Right lobe of liver (tissue), 6 donors: Measurements from ENCODE around the gene RARS2. TPM values are rescaled to one million over a fixed set of nuclear protein-coding genes. Genes with fewer than 3 reads are reported as not detected.

Experiments used
- ATAC-seq, 4 donors: fragments of 200-7000 bp; cut with Tn5 transposase; one replicate each; pipeline ENCODE4 v1.9.1; 2020; ENCODE audit warnings: mild to moderate bottlenecking in 4 of 4, moderate library complexity in 4 of 4
- DNase-seq, 3 donors: peaks; one replicate each; pipeline ENCODE4 v3.0.0-alpha.2; 2020
- H3K27ac ChIP-seq, 3 donors: fragments of 200-600 bp; one replicate each; pipeline ENCODE4 v1.8.0; 2022
- H3K27me3 ChIP-seq, 2 donors: fragments of 200-600 bp; one replicate each; pipeline ENCODE4 v1.8.0; 2022
- H3K36me3 ChIP-seq, 4 donors: fragments of 200-600 bp; sonication (generic) in 1 of 4; one replicate each; pipeline versions ENCODE4 v1.5.1 to v1.8.0; 2017 to 2022; ENCODE audit warnings: control low read depth in 1 of 4
- H3K4me1 ChIP-seq, 4 donors: fragments of 200-600 bp; sonication (generic) in 1 of 4; one replicate each; pipeline versions ENCODE4 v1.5.1 to v1.8.0; 2017 to 2022; ENCODE audit warnings: control low read depth in 1 of 4
- H3K4me3 ChIP-seq, 3 donors: fragments of 200-600 bp; one replicate each; pipeline ENCODE4 v1.8.0; 2022
- H3K9me3 ChIP-seq, 4 donors: fragments of 200-600 bp; sonication (generic) in 1 of 4; one replicate each; pipeline versions ENCODE4 v1.5.1 to v1.8.0; 2017 to 2022; ENCODE audit warnings: control low read depth in 1 of 4
- POLR2A ChIP-seq: fragments of 450-650 bp; IDR thresholded peaks from one replicate; pipeline ENCODE4 v1.6.1; 2017; ENCODE audit warnings: antibody characterized with exemption, mild to moderate bottlenecking
- WGBS: methylation state at CpG from one replicate; pipeline ENCODE4 v1.1.6; 2018; ENCODE audit warnings: low coverage, low lambda C conversion rate; ENCODE audit not compliant: insufficient coverage; ENCODE audit errors: missing lambda C conversion rate; 5-methylcytosine and 5-hydroxymethylcytosine counted together
- intact Hi-C, 2 donors: fragments of 100-400 bp; cut with DNase I; formaldehyde crosslinking; loops; one replicate each; pipeline versions ENCODE4 v1.11.2 to v1.14.1; 2022
- total RNA-seq, 6 experiments: library from RNA; depleted of rRNA in 2 of 6; stranded (reverse); fragments of >200 nt in 2 of 6; fragmentation: NEBNext Ultra II Directional in 3 of 6; extraction: Animal tissue kit (Norgen Biotek cat#: 25700) in 3 of 6; gene quantifications; one replicate each; pipeline versions ENCODE4 v1.1.0 to v1.2.4, GENCODE V29; 2016 to 2023
- TF ChIP-seq, protein P1 (sequence below), 4 donors: fragments of 200-600 bp in 3 of 4; fragments of 450-650 bp in 1 of 4; IDR thresholded peaks; one replicate each; pipeline versions ENCODE4 v1.5.1 to v1.8.0; 2016 to 2022; ENCODE audit warnings: antibody characterized with exemption in 4 of 4, mild to moderate bottlenecking in 2 of 4
- donor health status: DM: no; HTN: yes; CAD: no.
- donor health status: DM: no; HTN: no; CAD: no.
- donor health status: DM: no; HTN: no; CAD: no.
- donor health status: DM: no; HTN: yes; CAD: no.
- donor health status: DM: no; HTN: yes; CAD: no.

RARS2 gene
- total RNA-seq, 6 experiments from 2014 or later: 13.5 to 19.3 (median 14.6) TPM

DNA sequence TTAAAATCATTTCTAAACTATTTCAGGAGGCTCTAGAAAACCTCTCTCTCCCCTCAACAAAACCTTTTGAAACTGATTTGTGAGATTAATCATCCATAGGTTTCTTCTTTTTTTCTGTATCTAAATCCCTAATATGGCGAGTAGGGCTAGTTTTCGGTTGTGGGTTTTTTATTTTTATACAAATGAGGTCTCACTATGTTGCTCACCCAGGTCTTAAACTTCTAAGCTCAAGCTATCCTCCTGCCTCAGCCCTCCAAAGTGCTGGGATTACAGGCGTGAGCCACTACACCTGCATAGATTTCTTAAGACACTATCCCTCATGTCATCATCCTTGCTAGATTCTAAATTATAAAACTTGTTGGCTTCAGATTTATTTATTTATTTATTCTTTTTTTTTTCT lies 44.1 kb upstream of the RARS2 start:
- WGBS: 60% methylated on average over 3 of the region's 3 CpGs
- intact Hi-C loops: no loop called here
- DNase-seq (no peak), ATAC-seq (no peak)
- Histone ChIP-seq H3K27ac (no peak overlapping the region), H3K36me3 (no peaks in the 10 kb centered on the region), H3K27me3 (no peaks in the 10 kb centered on the region), H3K9me3 (no peaks in the 10 kb centered on the region), H3K4me3 (no peak overlapping the region), H3K4me1 (no peaks in the 10 kb centered on the region)
- TF ChIP-seq, protein P1, sequence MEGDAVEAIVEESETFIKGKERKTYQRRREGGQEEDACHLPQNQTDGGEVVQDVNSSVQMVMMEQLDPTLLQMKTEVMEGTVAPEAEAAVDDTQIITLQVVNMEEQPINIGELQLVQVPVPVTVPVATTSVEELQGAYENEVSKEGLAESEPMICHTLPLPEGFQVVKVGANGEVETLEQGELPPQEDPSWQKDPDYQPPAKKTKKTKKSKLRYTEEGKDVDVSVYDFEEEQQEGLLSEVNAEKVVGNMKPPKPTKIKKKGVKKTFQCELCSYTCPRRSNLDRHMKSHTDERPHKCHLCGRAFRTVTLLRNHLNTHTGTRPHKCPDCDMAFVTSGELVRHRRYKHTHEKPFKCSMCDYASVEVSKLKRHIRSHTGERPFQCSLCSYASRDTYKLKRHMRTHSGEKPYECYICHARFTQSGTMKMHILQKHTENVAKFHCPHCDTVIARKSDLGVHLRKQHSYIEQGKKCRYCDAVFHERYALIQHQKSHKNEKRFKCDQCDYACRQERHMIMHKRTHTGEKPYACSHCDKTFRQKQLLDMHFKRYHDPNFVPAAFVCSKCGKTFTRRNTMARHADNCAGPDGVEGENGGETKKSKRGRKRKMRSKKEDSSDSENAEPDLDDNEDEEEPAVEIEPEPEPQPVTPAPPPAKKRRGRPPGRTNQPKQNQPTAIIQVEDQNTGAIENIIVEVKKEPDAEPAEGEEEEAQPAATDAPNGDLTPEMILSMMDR (IDR thresholded peaks at IDR 0.05): no peak
- no peak for TF ChIP-seq POLR2A

- Histone ChIP-seq H3K4me1 (no peaks in the 10 kb centered on the region), H3K36me3 (no peaks in the 10 kb centered on the region), H3K9me3 (no peaks in the 10 kb centered on the region), H3K27me3 (no peaks in the 10 kb centered on the region), H3K27ac (no peak overlapping the region), H3K4me3 (no peak overlapping the region)
- DNase-seq (no peak), ATAC-seq (no peak)
- WGBS: 100% methylated on average over 1 of the region's 1 CpG
- TF ChIP-seq POLR2A: no peak
- TF ChIP-seq, protein P1 (IDR thresholded peaks at IDR 0.05): no peak
- intact Hi-C loops: no loop called here
Measured at GRCh38 chr6:87630746-87631145, 41.0 kb upstream of the RARS2 start.

DNA sequence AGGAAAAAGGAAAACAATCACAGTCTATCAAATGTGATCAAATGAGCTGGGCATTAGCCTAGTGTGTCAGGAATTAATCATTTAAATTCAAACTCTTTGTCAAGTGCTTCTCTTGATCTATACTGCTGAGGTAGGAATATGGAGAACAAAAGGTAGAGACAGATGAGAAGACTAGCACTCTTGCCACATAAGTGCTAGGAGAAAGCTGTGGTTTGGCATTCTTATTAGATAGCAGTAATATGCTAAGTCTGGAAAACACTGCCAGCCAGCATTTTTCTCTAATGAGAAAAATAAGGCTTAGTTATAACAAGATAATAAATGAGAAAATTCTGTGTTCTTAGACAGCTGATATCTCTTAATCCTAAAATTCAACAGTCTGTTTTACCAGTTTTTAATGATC lies 39.1 kb upstream of the RARS2 start:
- H3K4me3 ChIP-seq: no peak overlapping the region
- ATAC-seq: peak in 1 of 4 donors; percentile 34
- no peak overlapping the region for H3K27ac ChIP-seq
- intact Hi-C loops: no loop called here
- no peak for DNase-seq
- no peaks in the 10 kb centered on the region for H3K9me3 ChIP-seq
- H3K36me3 ChIP-seq: no peaks in the 10 kb centered on the region
- no peaks in the 10 kb centered on the region for H3K27me3 ChIP-seq
- TF ChIP-seq, protein P1 (IDR thresholded peaks at IDR 0.05): no peak
- TF ChIP-seq POLR2A: no peak
- no peaks in the 10 kb centered on the region for H3K4me1 ChIP-seq

DNA sequence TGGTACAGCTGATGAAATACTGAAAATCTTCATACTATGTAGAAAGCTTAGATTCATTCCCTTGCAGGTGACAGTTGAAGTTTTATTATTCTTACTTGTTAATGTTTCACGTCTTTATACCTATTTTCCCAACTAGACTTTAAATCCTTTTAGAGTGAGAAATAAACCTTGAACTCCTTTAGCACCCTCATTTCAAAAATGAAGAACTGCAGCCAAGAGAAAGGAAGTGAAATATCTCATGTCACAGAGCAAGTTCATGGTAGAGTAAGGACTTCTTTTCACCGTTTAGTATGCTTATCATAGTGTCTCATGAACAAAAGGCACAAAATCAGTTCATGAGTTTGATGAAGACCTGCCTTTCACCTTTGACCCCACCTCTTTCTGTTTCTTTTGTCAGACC lies 38.6 kb upstream of the RARS2 start:
- no peaks in the 10 kb centered on the region for H3K27me3 ChIP-seq
- no peak for DNase-seq
- peaks cover 0 to 3% (median 1%) of the 10 kb centered on the region in 4 donors for H3K4me1 ChIP-seq
- TF ChIP-seq, protein P1 (IDR thresholded peaks at IDR 0.05): no peak
- no peak for TF ChIP-seq POLR2A
- H3K9me3 ChIP-seq: no peaks in the 10 kb centered on the region
- no peaks in the 10 kb centered on the region for H3K36me3 ChIP-seq
- H3K27ac ChIP-seq: no peak overlapping the region
- intact Hi-C loops: no loop called here
- ATAC-seq: peak in 2 of 4 donors; percentile 39 to 52
- no peak overlapping the region for H3K4me3 ChIP-seq
- 70% methylated on average over 2 of the region's 2 CpGs for WGBS

DNA sequence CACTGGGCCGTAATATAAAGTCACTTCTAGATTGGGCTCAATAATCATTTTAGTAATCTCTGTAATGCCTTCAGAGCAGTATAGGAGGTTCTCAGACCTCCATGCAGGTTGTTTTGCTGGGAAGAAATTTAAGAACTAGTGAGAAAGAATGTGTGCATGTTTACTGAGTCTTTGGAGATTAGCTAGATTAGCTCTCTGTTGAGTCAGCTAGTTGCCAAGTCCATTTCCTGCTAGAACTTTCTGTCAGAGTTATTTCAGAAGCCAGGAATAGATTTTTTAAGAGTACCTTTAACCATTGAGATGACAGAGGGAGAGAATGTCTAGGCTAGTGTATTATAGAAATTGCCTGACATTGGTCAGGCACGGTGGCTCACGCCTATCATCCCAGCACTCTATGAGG lies 33.5 kb upstream of the RARS2 start:
- ATAC-seq: peak; percentile 63 to 95 (median 84)

More for the DNA sequence above, 33.5 kb upstream of the RARS2 start:
- no peaks in the 10 kb centered on the region for H3K9me3 ChIP-seq
- intact Hi-C loops: no loop called here
- no peak for TF ChIP-seq POLR2A
- TF ChIP-seq, protein P1 (IDR thresholded peaks at IDR 0.05): no peak
- peaks cover 0 to 18% (median 6%) of the 10 kb centered on the region in 4 donors for H3K4me1 ChIP-seq
- no peaks in the 10 kb centered on the region for H3K27me3 ChIP-seq
- peak overlapping the region; percentile 28 to 62 (median 59) for H3K27ac ChIP-seq
- DNase-seq: no peak
- no peak overlapping the region for H3K4me3 ChIP-seq
- 74% methylated on average over 3 of the region's 3 CpGs for WGBS
- no peaks in the 10 kb centered on the region for H3K36me3 ChIP-seq
